Measurements from ENCODE around the gene DDX1. TPM values are rescaled to one million over a fixed set of nuclear protein-coding genes. Genes with fewer than 3 reads are reported as not detected.

Gene DDX1
- polyA plus RNA-seq, 1 donor, result 116 TPM

DNA sequence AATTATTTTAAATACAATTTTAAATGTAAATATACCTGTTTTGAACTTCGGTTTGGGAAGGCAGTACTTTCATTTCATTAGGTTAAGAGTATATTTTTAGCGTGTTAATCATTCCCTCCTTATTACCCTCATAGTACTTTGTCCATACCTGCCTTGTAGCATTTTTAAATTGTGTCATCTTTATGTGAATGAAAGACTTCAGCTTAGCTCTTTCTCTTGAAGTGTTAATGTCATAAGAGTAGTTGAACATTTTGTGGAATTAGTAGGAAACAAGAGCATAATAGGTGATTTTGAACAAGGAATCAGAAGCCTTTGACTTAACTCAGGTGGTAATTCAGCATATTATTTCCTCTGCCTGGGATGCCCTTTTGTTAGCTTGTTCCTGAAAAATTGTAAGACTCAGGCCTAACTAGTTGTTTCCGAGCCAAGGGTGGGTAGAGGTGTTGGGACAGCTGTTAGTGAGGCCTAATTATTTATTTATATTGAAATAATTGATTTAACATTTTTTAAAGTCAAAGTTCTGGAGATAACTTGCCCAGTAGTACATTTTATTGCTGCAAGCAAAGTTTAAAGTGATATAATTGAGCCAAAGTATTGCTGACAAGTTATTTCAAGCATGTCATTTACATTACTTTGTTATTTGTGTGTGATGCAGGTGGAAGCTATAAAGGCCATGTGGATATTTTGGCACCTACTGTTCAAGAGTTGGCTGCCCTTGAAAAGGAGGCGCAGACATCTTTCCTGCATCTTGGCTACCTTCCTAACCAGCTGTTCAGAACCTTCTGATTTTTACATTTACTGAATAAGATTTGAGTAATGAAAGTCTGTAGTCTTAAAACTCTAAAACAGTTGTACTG, 38.7 kb downstream of the DDX1 start:
- Histone ChIP-seq H3K27me3 (ENCODE audit: control insufficient read depth, insufficient read depth, low read length) (no peaks in the 10 kb centered on the region), H3K4me1 (ENCODE audit: control insufficient read depth, insufficient read depth, low read length) (peaks cover 6% of the 10 kb centered on the region), H3K4me3 (ENCODE audit: low read length) (no peak overlapping the region), H3K9me3 (ENCODE audit: control insufficient read depth, low read depth, low read length) (no peaks in the 10 kb centered on the region), H3K27ac (ENCODE audit: low read length) (no peak overlapping the region), H3K36me3 (ENCODE audit: control insufficient read depth, insufficient read depth, low read length) (peaks cover 46% of the 10 kb centered on the region)
- no CpG with 5 or more reads among the region's 4 CpGs for WGBS (ENCODE audit: insufficient coverage, low lambda C conversion rate)
- DNase-seq, result peak in 1 of 2 donors; percentile 25

DNA sequence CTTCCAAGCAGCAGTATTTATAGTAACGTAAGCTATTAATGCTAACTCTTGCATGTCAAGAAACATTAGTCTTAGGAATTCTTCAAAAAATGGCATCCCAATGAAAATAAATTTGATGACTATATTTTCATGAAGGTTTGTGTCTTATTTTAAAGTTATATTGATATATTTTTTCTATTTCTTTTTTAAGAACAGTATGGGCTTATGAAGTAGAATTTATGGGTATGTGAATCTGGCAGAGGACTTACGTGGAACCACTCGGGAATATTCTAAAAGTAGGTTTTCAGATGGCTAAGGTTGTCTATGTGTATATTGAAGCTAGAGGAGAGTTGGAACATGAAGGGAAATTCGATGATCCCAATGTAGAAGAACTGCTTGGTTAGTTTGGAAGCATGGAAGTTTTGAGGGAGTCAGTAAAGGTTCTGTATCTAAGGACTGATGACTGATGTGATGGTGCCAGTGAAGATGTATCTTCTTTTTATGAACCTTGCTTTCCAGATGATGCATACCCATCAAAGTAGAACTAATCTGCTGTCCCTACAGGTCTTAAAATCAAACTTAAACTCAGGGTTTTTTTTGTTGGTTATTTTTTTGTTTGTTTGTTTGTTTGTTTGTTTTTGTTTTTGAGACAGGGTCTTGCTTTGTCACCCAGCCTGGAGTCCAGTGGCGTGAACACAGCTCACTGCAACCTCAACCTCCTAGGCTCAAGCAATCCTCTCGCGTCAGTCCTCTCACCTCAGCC, 39.5 kb downstream of the DDX1 start:
- H3K9me3 ChIP-seq (ENCODE audit: control insufficient read depth, low read depth, low read length), result no peaks in the 10 kb centered on the region
- no peak overlapping the region for H3K27ac ChIP-seq (ENCODE audit: low read length)
- peaks cover 49% of the 10 kb centered on the region for H3K36me3 ChIP-seq (ENCODE audit: control insufficient read depth, insufficient read depth, low read length)
- H3K4me1 ChIP-seq (ENCODE audit: control insufficient read depth, insufficient read depth, low read length), result peaks cover 10% of the 10 kb centered on the region
- no peak overlapping the region for H3K4me3 ChIP-seq (ENCODE audit: low read length)
- H3K27me3 ChIP-seq (ENCODE audit: control insufficient read depth, insufficient read depth, low read length), result no peaks in the 10 kb centered on the region
- DNase-seq, result no peak
- WGBS (ENCODE audit: insufficient coverage, low lambda C conversion rate), result 100% methylated on average over 3 of the region's 7 CpGs

DNA sequence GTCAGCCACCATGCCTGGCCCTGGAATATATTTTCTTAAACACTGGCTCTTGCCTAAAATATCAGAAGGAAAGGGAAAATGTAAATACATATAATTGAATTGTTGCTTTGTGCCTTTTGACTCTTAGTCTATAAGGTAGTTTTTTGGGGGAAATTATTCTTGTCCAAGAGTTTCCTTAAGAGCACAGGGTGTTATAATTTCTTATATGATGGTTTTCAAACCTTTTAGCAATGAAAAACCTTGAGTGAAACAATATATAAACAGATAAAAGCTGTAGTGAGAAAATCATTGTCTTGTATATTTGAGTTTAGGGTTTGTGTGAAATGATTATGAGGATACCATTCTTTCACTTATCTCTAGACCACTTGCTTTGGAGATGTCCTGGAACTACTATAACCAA, 40.2 kb downstream of the DDX1 start:
- no peaks in the 10 kb centered on the region for H3K27me3 ChIP-seq (ENCODE audit: control insufficient read depth, insufficient read depth, low read length)
- no peak for DNase-seq
- H3K36me3 ChIP-seq (ENCODE audit: control insufficient read depth, insufficient read depth, low read length), result peaks cover 46% of the 10 kb centered on the region

DNA sequence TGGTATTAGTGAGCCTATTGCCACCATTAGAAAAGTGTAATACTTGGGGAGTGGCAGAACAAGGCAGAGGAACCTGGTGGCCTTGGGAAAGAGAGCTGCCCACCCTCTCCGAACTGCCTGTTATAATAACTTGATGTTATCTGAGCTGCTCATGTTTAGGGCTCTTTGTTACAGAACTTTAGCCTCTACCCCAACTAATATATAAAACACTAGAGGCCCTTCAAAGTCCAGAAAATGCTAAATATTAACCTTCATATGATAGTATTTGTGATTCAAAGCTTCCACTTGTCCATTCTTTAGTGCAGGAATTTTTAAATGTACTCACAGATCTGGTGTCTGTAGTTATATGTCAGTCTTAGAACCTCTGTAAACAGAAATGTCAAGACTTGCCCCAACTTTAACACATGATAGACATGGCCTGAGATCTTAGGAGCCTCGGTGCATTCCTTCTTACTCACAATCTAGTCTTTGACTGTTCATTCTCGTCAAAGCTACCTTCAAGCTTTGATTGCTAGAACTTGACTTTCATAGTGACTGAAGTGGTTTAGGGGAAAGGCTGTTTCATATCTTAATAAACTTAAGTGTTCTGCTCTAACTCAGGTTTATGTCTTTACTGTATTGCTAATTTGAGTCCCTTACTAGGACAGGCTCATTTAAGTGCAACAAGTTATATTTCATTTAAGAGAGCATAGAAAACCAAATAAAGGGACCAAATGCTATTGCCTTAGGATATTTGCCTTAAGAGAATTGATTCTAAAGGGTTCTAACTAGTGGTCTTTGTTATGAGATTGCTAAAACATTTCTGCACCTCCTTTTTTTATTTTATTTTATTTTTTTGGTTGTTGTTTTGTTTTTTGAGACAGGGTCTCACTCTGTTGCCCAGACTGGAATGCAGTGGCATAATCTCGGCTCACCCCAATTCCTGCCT, 41.6 kb downstream of the DDX1 start:
- Histone ChIP-seq H3K27me3 (ENCODE audit: control insufficient read depth, insufficient read depth, low read length) (no peaks in the 10 kb centered on the region), H3K4me1 (ENCODE audit: control insufficient read depth, insufficient read depth, low read length) (peaks cover 17% of the 10 kb centered on the region), H3K27ac (ENCODE audit: low read length) (peak overlapping the region; percentile 3), H3K36me3 (ENCODE audit: control insufficient read depth, insufficient read depth, low read length) (peaks cover 41% of the 10 kb centered on the region), H3K4me3 (ENCODE audit: low read length) (no peak overlapping the region), H3K9me3 (ENCODE audit: control insufficient read depth, low read depth, low read length) (no peaks in the 10 kb centered on the region)
- peak in 1 of 2 donors; percentile 41 for DNase-seq
- WGBS (ENCODE audit: insufficient coverage, low lambda C conversion rate), result no CpG with 5 or more reads among the region's 4 CpGs

More for the DNA sequence above, 40.2 kb downstream of the DDX1 start:
- Histone ChIP-seq H3K27ac (ENCODE audit: low read length) (no peak overlapping the region), H3K4me1 (ENCODE audit: control insufficient read depth, insufficient read depth, low read length) (peaks cover 12% of the 10 kb centered on the region), H3K9me3 (ENCODE audit: control insufficient read depth, low read depth, low read length) (no peaks in the 10 kb centered on the region), H3K4me3 (ENCODE audit: low read length) (no peak overlapping the region)

DNA sequence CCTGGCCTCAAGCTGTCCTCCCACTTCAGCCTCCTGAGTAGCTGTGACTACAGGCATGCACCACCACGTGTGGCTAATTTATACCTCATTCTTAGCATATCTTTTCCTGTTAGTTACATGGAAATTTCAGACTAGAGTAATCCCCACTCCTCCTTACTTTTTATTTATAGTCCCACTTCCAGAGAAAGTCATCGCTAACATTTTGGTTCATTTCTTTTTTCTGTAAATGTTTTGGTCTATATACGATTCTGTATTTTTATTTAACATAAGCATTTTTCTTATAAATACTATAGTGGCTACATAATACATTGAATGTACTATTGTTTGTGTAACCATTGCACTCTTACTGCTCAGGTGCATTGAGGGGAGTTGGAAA, 42.3 kb downstream of the DDX1 start:
- Histone ChIP-seq H3K36me3 (ENCODE audit: control insufficient read depth, insufficient read depth, low read length) (peaks cover 38% of the 10 kb centered on the region), H3K27me3 (ENCODE audit: control insufficient read depth, insufficient read depth, low read length) (no peaks in the 10 kb centered on the region), H3K27ac (ENCODE audit: low read length) (no peak overlapping the region), H3K4me1 (ENCODE audit: control insufficient read depth, insufficient read depth, low read length) (peaks cover 17% of the 10 kb centered on the region), H3K9me3 (ENCODE audit: control insufficient read depth, low read depth, low read length) (no peaks in the 10 kb centered on the region), H3K4me3 (ENCODE audit: low read length) (no peak overlapping the region)
- WGBS (ENCODE audit: insufficient coverage, low lambda C conversion rate), result 100% methylated on average over 2 of the region's 3 CpGs
- DNase-seq, result no peak

DNA sequence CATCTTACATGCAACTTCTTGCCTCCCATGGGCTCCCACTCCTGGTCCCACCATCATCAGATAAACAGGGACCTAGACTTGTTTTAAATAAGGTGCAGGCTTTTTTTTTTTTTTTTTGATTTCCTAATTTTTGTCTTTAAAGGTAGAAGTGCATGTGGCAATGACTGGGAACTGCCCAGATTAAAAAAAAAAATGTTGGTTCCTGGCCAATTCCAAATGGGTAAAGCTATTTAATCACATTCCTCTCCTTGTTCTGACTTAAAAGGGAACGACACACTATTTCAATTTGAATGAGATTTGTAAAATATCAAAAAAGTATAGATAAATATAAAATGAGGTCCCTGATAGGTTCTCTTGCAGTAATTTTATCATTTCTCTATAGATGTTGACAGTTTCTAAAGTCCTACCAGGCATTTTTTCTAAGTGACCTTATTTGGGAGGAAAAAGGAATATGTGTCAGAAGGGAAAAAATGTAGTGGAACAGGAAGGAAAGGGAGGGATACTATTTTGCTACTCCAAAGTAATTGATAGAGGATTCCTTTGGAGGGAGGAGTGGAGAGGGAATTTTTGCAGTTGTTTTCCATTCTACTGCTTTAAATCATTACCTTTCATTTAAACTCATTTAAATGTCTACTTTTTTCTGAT, 43.3 kb downstream of the DDX1 start:
- H3K4me3 ChIP-seq (ENCODE audit: low read length), result no peak overlapping the region
- no peak for DNase-seq
- WGBS (ENCODE audit: insufficient coverage, low lambda C conversion rate), result 50% methylated on average over 1 of the region's 1 CpG
- H3K36me3 ChIP-seq (ENCODE audit: control insufficient read depth, insufficient read depth, low read length), result peaks cover 36% of the 10 kb centered on the region
- H3K27ac ChIP-seq (ENCODE audit: low read length), result no peak overlapping the region
- H3K4me1 ChIP-seq (ENCODE audit: control insufficient read depth, insufficient read depth, low read length), result peaks cover 17% of the 10 kb centered on the region
- no peaks in the 10 kb centered on the region for H3K9me3 ChIP-seq (ENCODE audit: control insufficient read depth, low read depth, low read length)
- no peaks in the 10 kb centered on the region for H3K27me3 ChIP-seq (ENCODE audit: control insufficient read depth, insufficient read depth, low read length)

DNA sequence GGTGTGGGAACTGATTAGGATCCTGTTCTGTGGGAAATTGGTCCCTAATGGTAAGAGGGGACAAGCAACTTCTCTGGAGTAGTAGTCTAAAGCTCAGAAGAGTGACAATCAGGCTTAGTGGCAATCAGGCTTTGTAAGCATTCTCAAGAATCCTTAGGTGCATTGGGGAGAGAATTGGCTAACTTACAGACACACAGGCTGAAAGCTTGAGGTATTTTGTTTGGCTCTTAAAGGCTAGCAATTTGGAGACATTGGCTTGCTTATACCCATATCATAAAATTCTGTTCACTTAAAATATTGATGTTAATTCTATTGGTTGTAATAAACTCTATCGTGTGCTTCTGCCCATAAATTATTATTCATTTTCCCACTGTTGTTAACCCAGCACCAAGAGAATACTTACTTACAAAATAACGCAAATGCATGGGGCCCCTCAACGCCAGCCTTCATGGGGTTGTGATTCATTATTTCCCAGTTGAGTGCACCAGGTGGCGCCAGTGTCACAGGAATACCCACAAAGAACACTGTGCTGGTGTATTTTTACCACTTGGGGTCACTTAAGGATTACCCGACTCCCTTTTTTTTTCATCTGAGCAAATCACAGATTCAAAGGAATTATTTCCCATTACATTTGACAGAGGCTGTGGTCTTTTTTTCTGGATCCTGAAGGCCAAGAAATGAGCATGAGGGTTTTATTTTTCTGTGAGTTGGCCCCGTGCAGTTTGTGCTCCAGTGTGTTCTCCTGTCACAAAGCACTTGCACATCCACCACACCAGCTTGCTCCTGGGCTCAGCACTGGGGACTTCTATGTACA, 45.5 kb downstream of the DDX1 start:
- Histone ChIP-seq H3K4me3 (ENCODE audit: low read length) (no peak overlapping the region), H3K27ac (ENCODE audit: low read length) (no peak overlapping the region), H3K4me1 (ENCODE audit: control insufficient read depth, insufficient read depth, low read length) (peaks cover 14% of the 10 kb centered on the region), H3K36me3 (ENCODE audit: control insufficient read depth, insufficient read depth, low read length) (peaks cover 19% of the 10 kb centered on the region), H3K9me3 (ENCODE audit: control insufficient read depth, low read depth, low read length) (no peaks in the 10 kb centered on the region), H3K27me3 (ENCODE audit: control insufficient read depth, insufficient read depth, low read length) (no peaks in the 10 kb centered on the region)
- WGBS (ENCODE audit: insufficient coverage, low lambda C conversion rate), result 0% methylated on average over 1 of the region's 6 CpGs
- DNase-seq, result peak; percentile 68 to 70

DNA sequence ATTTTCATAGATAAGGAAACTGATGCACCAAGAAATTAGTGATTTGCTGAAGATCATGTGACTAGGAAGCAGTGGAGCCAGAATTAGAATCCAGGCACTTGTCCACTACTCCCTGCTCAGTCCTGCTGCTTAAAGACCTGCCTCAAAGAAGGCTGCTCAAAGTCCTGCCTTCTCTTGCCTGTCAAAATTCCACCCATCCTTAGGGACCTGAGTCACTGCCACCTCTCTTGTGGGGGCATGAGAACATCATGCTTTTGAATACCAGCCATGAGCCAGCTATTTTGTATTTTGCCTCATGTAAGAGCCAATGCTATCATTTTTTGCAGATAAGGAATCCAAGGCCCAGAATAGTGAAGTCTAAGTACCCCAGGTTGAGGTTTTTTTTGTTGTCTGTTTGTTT, 47.1 kb downstream of the DDX1 start:
- Histone ChIP-seq H3K4me1 (ENCODE audit: control insufficient read depth, insufficient read depth, low read length) (peaks cover 14% of the 10 kb centered on the region), H3K4me3 (ENCODE audit: low read length) (no peak overlapping the region), H3K27ac (ENCODE audit: low read length) (no peak overlapping the region), H3K36me3 (ENCODE audit: control insufficient read depth, insufficient read depth, low read length) (peaks cover 10% of the 10 kb centered on the region), H3K27me3 (ENCODE audit: control insufficient read depth, insufficient read depth, low read length) (no peaks in the 10 kb centered on the region), H3K9me3 (ENCODE audit: control insufficient read depth, low read depth, low read length) (no peaks in the 10 kb centered on the region)
- DNase-seq, result no peak

DNA sequence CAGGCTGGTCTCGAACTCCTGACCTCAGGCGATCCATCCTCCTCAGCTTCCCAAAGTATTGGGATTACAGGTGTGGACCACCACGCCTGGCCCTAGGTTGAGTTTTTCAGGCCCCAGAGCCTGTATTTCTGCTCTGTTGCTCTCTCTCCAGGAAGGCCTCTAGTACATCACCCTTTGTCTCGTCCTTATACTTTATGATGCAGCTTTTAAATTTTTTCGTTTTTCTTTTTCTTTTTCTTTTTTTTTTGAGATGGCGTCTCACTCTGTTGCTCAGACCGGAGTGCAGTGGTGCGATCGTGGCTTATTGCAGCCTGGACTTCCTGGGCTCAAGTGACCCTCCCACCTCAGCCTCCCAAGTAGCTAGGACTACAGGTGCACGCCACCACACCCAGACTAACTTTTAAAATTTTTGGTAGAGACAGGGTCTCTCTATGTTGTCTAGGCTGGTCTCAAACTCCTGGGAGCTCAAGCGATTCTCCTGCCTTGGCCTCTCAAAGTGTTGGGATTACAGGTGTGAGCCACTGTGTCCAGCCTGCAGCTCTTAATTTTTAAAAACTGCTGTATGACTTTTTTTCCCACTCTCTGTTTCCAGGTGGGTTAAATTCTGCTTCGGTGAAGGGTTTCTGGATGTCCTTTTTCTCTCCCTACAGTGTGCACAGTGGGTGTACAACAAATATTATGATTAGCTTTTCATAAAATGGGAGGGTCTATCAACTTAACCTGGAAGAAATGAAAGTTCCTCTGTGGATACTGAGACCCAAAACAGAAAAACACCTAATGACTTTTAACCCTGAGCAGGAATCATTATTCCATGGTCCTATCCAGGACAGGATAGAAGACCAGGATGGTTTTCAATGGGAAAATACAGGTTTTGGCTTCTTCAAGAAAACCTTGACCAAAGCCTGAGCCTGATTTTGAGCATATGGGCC, 47.9 kb downstream of the DDX1 start:
- no peaks in the 10 kb centered on the region for H3K27me3 ChIP-seq (ENCODE audit: control insufficient read depth, insufficient read depth, low read length)
- peaks cover 12% of the 10 kb centered on the region for H3K4me1 ChIP-seq (ENCODE audit: control insufficient read depth, insufficient read depth, low read length)
- no peak overlapping the region for H3K27ac ChIP-seq (ENCODE audit: low read length)
- no peaks in the 10 kb centered on the region for H3K9me3 ChIP-seq (ENCODE audit: control insufficient read depth, low read depth, low read length)
- no peak for DNase-seq
- 100% methylated on average over 2 of the region's 12 CpGs for WGBS (ENCODE audit: insufficient coverage, low lambda C conversion rate)
- no peak overlapping the region for H3K4me3 ChIP-seq (ENCODE audit: low read length)
- H3K36me3 ChIP-seq (ENCODE audit: control insufficient read depth, insufficient read depth, low read length), result peaks cover 8% of the 10 kb centered on the region
